Natural killer cell (primary cell): ENCODE results near the gene SEC24C. TPM values are rescaled to one million over a fixed set of nuclear protein-coding genes. Genes with fewer than 3 reads are reported as not detected.
A peak's percentile ranks its signal among the peaks of the same experiment; 100 is the strongest.
"Not testable (repeated sequence)": the region's sequence is repeated elsewhere in the genome, so short reads cannot be mapped to it uniquely, and the experiment has no call there.

Experiments
- ATAC-seq, 3 donors: fragments of 150-1000 bp in 2 of 3; fragments of 200-7000 bp in 1 of 3; cut with Tn5 transposase; 1 replicate in 1 of 3; 2 replicates in 2 of 3; pipeline ENCODE4 v1.10.0; 2021; ENCODE audit warnings: mild to moderate bottlenecking in 2 of 3, moderate library complexity in 2 of 3
- DNase-seq, 2 donors: peaks; one replicate each; pipeline versions ENCODE4 v3.0.0 to v3.0.0-alpha.2; 2013 to 2021; ENCODE audit warnings: mixed read lengths in 1 of 2
- H3K27ac ChIP-seq: one replicate; pipeline ENCODE4 v1.5.1; 2013; ENCODE audit warnings: mild to moderate bottlenecking, low read length
- H3K27me3 ChIP-seq: one replicate; pipeline ENCODE4 v1.6.1; 2013; ENCODE audit warnings: low read length; ENCODE audit not compliant: control insufficient read depth, insufficient read depth
- H3K36me3 ChIP-seq: one replicate; pipeline ENCODE4 v1.6.1; 2013; ENCODE audit warnings: low read length; ENCODE audit not compliant: control insufficient read depth, insufficient read depth
- H3K4me1 ChIP-seq: one replicate; pipeline ENCODE4 v1.6.1; 2013; ENCODE audit warnings: low read length; ENCODE audit not compliant: control insufficient read depth, insufficient read depth
- H3K4me3 ChIP-seq: one replicate; pipeline ENCODE4 v1.5.1; 2013; ENCODE audit warnings: low read length
- H3K9me3 ChIP-seq: one replicate; pipeline ENCODE4 v1.6.1; 2013; ENCODE audit warnings: low read length; ENCODE audit not compliant: control insufficient read depth, insufficient read depth
- H3K27ac Mint-ChIP-seq, 2 donors: one replicate each; pipeline ENCODE4 v1.8.0; 2022; ENCODE audit warnings: mild to moderate bottlenecking in 2 of 2, mixed read lengths in 2 of 2, moderate library complexity in 1 of 2
- H3K27me3 Mint-ChIP-seq, 2 donors: one replicate each; pipeline ENCODE4 v1.8.0; 2022; ENCODE audit warnings: low read depth in 2 of 2, mixed read lengths in 2 of 2
- H3K36me3 Mint-ChIP-seq: one replicate; pipeline ENCODE4 v1.8.0; 2022; ENCODE audit warnings: mixed read lengths
- H3K4me1 Mint-ChIP-seq, 2 donors: one replicate each; pipeline ENCODE4 v1.8.0; 2022; ENCODE audit warnings: mixed read lengths in 2 of 2
- H3K4me3 Mint-ChIP-seq: one replicate; pipeline ENCODE4 v1.8.0; 2022; ENCODE audit warnings: mild to moderate bottlenecking, moderate library complexity, mixed read lengths
- H3K9me3 Mint-ChIP-seq, 2 donors: one replicate each; pipeline ENCODE4 v1.8.0; 2022; ENCODE audit warnings: mixed read lengths in 2 of 2
- WGBS: methylation state at CpG from one replicate; pipeline ENCODE4 v1.1.7; 2013; ENCODE audit warnings: missing lambda C conversion rate; ENCODE audit not compliant: insufficient coverage; 5-methylcytosine and 5-hydroxymethylcytosine counted together
- intact Hi-C: fragments of 100-400 bp; cut with micrococcal nuclease; formaldehyde crosslinking; loops from one replicate; pipeline ENCODE4 v1.14.2; 2022
- total RNA-seq, 4 donors: library from RNA; stranded (reverse); fragments of 120-200 nt in 1 of 4; gene quantifications; one replicate each; pipeline versions ENCODE4 v1.2.3 to v1.2.4, GENCODE V29; 2013 to 2022
- TF ChIP-seq, protein P1 (sequence below): fragments of 200-600 bp; IDR thresholded peaks from one replicate; pipeline ENCODE4 v1.8.0; 2022; ENCODE audit warnings: antibody characterized with exemption

Gene SEC24C
- total RNA-seq, 3 donors from 2014 or later (not counting 1 experiment from before 2014, with no cell fraction given), result 153 to 161 (median 160) TPM

DNA sequence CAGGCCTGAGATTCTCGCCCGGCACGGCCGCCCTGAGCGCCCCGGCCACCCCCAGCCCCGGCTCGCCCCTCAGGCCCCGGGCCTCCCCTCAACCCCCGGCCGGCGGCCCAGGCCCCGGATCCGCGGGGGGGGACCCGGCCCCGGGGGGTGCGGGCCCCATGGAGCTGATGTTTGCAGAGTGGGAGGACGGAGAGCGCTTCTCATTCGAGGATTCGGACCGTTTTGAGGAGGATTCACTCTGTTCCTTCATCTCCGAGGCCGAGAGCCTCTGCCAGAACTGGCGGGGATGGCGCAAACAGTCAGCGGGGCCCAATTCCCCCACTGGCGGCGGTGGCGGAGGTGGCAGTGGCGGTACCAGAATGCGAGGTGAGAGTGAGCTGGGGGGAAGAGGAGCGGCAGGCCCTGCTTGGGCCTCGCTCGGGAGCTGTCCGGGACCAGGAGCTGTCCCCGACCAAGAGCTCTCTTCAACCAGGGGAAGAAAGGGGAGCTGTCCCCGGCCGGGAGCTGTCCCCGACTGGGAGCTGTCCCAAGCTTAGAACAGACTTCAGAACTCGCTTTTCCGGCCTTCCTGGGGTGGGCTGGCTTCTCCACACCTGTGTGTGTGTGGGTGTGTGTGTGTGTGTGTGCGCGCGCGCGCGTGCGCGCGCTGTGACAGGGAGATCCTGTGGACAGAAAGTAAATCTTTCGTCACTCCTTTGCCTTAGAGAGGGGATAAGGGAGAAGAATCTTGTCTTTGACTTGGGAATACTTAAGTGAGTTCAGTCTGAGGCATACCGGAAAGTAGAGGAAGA, 41.7 kb downstream of the SEC24C start:
- peaks cover 45 to 55% of the 10 kb centered on the region in 2 donors for H3K4me1 Mint-ChIP-seq
- no peaks in the 10 kb centered on the region for H3K36me3 Mint-ChIP-seq
- H3K27me3 Mint-ChIP-seq, result no peaks in the 10 kb centered on the region
- Histone ChIP-seq H3K36me3 (peaks cover 20% of the 10 kb centered on the region), H3K27me3 (no peaks in the 10 kb centered on the region), H3K9me3 (no peaks in the 10 kb centered on the region), H3K4me1 (peaks cover 26% of the 10 kb centered on the region), H3K27ac (peak overlapping the region; percentile 69), H3K4me3 (peak overlapping the region; percentile 48)
- peak; percentile 11 to 40 (median 33) for ATAC-seq
- WGBS, result under 1% methylated on average over 54 of the region's 54 CpGs
- TF ChIP-seq, protein P1, sequence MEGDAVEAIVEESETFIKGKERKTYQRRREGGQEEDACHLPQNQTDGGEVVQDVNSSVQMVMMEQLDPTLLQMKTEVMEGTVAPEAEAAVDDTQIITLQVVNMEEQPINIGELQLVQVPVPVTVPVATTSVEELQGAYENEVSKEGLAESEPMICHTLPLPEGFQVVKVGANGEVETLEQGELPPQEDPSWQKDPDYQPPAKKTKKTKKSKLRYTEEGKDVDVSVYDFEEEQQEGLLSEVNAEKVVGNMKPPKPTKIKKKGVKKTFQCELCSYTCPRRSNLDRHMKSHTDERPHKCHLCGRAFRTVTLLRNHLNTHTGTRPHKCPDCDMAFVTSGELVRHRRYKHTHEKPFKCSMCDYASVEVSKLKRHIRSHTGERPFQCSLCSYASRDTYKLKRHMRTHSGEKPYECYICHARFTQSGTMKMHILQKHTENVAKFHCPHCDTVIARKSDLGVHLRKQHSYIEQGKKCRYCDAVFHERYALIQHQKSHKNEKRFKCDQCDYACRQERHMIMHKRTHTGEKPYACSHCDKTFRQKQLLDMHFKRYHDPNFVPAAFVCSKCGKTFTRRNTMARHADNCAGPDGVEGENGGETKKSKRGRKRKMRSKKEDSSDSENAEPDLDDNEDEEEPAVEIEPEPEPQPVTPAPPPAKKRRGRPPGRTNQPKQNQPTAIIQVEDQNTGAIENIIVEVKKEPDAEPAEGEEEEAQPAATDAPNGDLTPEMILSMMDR, result no peak
- peak in 1 of 2 donors; percentile 66 for DNase-seq
- intact Hi-C loops, result loop anchor here (1.0 to 5.0 kb wide), 5 partner anchors 12 to 391 kb away; partner anchors contain the start of genes NDST2 and SEC24C
- H3K27ac Mint-ChIP-seq, result peak overlapping the region; percentile 90 to 96
- no peaks in the 10 kb centered on the region for H3K9me3 Mint-ChIP-seq
- peak overlapping the region; percentile 96 for H3K4me3 Mint-ChIP-seq

DNA sequence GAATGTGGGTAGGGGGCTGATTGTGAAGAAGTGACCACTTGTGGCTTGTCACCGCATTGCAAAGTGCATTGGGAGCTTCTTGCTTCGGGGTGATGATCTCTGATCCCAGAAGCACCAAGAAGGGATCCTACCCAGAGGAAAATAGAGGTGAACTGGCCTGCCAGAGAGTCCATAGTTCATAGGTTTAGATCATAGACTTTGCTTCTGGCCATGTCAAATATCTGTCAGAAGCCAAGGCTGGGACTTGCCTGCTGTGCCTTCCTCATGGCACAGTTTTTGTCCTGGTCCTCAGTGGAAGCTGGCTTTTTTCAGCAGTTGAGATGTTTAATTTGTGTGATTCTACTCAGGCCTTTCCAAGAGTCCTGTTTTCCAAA, 42.3 kb downstream of the SEC24C start:
- Histone ChIP-seq H3K27me3 (no peaks in the 10 kb centered on the region), H3K36me3 (peaks cover 26% of the 10 kb centered on the region), H3K4me3 (peak overlapping the region; percentile 48), H3K4me1 (peaks cover 22% of the 10 kb centered on the region), H3K27ac (peak overlapping the region; percentile 69), H3K9me3 (no peaks in the 10 kb centered on the region)
- Mint-ChIP-seq H3K27me3 (no peaks in the 10 kb centered on the region), H3K4me3 (peak overlapping the region; percentile 96), H3K36me3 (no peaks in the 10 kb centered on the region), H3K9me3 (no peaks in the 10 kb centered on the region), H3K4me1 (peaks cover 41 to 51% of the 10 kb centered on the region in 2 donors), H3K27ac (peak overlapping the region; percentile 90 to 96)
- no peak for ATAC-seq
- intact Hi-C loops, result loop anchor here (5.0 kb wide), 1 partner anchor 391 kb away; no protein-coding TSS in a partner anchor
- no peak for DNase-seq
- 5% methylated on average over 2 of the region's 2 CpGs for WGBS
- TF ChIP-seq, protein P1, result no peak

DNA sequence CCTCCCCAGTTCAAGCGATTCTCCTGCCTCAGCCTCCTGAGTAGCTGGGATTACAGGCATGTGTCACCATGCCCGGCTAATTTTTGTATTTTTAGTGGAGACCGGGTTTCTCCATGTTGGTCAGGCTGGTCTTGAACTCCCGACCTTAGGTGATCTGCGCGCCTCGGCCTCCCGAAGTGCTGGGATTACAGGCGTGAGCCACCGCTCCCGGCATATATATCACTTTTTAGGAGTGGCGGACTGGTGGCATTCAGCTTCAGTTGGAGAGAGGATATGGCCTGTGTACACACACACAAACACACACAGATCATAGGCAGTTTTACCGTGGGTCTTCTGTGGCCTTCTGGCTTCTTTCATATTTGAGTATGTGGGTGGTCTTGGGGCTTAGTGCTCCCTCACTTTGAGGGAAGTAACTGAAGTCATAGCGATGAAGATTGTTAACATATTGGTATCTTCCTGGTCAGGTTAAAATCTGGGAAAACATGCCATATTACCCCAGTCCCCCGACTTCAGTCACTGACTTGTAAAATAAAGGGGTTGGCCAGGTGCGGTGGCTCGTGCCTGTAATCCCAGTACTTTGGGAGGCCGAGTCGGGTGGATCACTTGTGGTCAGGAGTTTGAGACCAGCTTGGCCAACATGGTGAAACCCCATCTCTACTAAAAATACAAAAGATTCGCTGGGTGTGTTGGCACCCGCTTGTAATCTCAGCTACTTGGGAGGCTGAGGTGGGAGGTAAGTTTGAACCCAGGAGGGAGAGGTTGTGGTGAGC, 43.0 kb downstream of the SEC24C start:
- Mint-ChIP-seq H3K4me3 (peak overlapping the region; percentile 35), H3K4me1 (peaks cover 34 to 45% of the 10 kb centered on the region in 2 donors), H3K27ac (peak overlapping the region; percentile 35 to 96)
- DNase-seq, H3K9me3 Mint-ChIP-seq, H3K27me3 ChIP-seq, H3K27me3 Mint-ChIP-seq, H3K27ac ChIP-seq, ATAC-seq, H3K4me3 ChIP-seq, H3K9me3 ChIP-seq, H3K36me3 Mint-ChIP-seq: not testable (repeated sequence)
- H3K36me3 ChIP-seq, result peaks cover 33% of the 10 kb centered on the region
- H3K4me1 ChIP-seq, result peaks cover 22% of the 10 kb centered on the region
- WGBS, result 97% methylated on average over 19 of the region's 21 CpGs
- intact Hi-C loops, result loop anchor here (5.0 kb wide), 1 partner anchor 390 kb away; no protein-coding TSS in a partner anchor
